ENCODE data around the gene FAM210B.

The FAM210B gene

DNA sequence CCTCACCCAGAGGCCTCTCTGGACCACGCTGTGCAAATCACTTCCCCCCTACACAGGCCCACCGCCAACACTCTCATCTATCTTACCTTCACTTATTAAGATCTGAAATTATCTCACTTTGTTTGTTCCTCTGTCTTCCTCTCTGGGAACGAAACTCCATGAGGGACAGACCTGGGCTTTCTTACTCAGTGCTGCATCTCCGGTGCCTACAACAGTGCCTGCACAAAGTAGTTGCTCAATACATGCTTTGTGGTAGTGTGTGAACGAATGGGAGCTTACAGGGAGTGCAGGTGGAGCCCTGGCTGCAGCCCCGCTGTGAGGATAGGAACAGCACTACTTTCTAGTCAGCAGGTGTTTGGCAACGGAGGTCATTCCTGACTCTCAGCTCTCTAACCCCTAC is 58.6 kb downstream of the FAM210B start:
- peaks cover 3% of the 10 kb centered on the region for H3K36me3 ChIP-seq (ENCODE audit: control insufficient read depth, insufficient read depth, low read length)
- no peak overlapping the region for H3K4me3 ChIP-seq (ENCODE audit: low read depth, low read length)
- H3K9ac ChIP-seq (ENCODE audit: low read depth, low read length): no peak overlapping the region
- peaks cover 15% of the 10 kb centered on the region for H3K27me3 ChIP-seq (ENCODE audit: control insufficient read depth, insufficient read depth, low read length)
- peaks cover 2% of the 10 kb centered on the region for H3K4me1 ChIP-seq (ENCODE audit: control insufficient read depth, insufficient read depth, low read length)
- no peaks in the 10 kb centered on the region for H3K9me3 ChIP-seq (ENCODE audit: control insufficient read depth, insufficient read depth, low read length)

DNA sequence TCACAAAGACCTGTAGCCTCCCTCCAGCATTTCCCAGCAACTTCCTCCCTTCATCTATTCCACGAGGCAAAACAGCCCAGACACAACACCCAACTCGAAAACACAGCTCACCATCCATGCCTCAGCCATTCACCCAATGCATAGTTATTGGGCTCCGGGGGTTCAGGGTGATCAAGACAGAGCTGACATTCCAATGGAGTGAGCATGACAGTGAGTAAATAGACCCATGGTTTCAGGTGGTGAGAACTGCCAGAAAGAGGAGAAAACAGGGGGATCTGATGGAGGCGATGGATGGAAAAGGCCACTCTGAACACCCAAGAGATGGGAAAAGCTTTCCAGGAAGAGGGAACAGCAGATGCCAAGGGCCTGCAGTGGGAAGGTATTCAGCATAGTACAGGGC is 59.1 kb downstream of the FAM210B start:
- Histone ChIP-seq H3K4me3 (ENCODE audit: low read depth, low read length) (no peak overlapping the region), H3K36me3 (ENCODE audit: control insufficient read depth, insufficient read depth, low read length) (peaks cover 3% of the 10 kb centered on the region), H3K4me1 (ENCODE audit: control insufficient read depth, insufficient read depth, low read length) (peaks cover 3% of the 10 kb centered on the region), H3K27me3 (ENCODE audit: control insufficient read depth, insufficient read depth, low read length) (peaks cover 18% of the 10 kb centered on the region), H3K9me3 (ENCODE audit: control insufficient read depth, insufficient read depth, low read length) (no peaks in the 10 kb centered on the region), H3K9ac (ENCODE audit: low read depth, low read length) (no peak overlapping the region)
